AG04449 (cell line): ENCODE data around the gene PKHD1.

ENCODE experiments used
- CTCF ChIA-PET: fragments of 350-600 bp; formaldehyde crosslinking; extraction: SDS; loops from one replicate; lab custom pipeline; 2021; ENCODE audit warnings: antibody characterized with exemption; lab: Yijun Ruan, JAX
- POLR2A ChIA-PET: fragments of 400-600, 350-600 bp; formaldehyde crosslinking; extraction: SDS; loops from one replicate; lab custom pipeline; 2020; ENCODE audit warnings: antibody characterized with exemption, inconsistent platforms; lab: Yijun Ruan, JAX
- DNase-seq: peaks from one replicate; pipeline ENCODE4 v3.0.0-alpha.2; 2010; ENCODE audit warnings: low read depth, low spot score
- H3K4me3 ChIP-seq: 2 replicates; pipeline ENCODE4 v1.5.1; 2011; ENCODE audit warnings: low read depth, mild to moderate bottlenecking, control low read depth, low read length
- TF ChIP-seq, protein P1 (sequence below): IDR thresholded peaks from one replicate; pipeline ENCODE4 v1.5.1; 2011; ENCODE audit warnings: mild to moderate bottlenecking, moderate library complexity, low read length, control low read depth, inconsistent platforms; ENCODE audit not compliant: insufficient read depth; ENCODE audit errors: missing control alignments

The PKHD1 gene

DNA sequence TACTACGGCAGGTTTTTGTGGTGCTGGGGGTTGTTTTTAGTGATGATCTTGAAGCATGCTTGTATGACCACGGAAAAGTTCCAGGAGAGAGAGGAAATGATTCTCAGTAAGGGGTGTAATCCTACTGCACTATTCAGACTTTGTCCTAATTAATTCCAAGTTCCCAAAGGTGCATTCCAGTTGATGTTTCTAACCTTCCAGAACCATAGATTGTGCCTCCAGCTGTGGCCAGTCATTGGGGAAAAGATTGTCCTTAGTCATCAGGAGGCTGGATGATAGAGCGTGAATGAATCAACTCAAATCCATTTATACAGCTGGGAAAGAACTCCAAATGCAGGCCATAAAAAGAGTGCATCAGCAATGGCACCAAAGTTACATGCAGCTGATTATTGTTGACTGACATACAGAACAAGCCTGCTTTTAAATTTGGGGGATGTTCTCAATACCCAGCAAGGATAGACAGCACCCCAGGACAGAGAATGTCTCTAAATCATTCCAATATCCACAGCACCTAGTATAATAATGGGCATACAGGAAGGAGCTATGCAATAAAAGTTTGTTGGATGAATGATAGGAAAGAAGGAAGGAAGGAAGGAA lies 27.8 kb upstream of the PKHD1 start:
- ChIA-PET POLR2A (no interaction called here), CTCF (interaction anchor here (1.1 kb wide), 1 partner anchor 149 kb away, joined by 3 read pairs; no protein-coding TSS in a partner anchor)
- H3K4me3 ChIP-seq = no peak overlapping the region
- TF ChIP-seq, protein P1, sequence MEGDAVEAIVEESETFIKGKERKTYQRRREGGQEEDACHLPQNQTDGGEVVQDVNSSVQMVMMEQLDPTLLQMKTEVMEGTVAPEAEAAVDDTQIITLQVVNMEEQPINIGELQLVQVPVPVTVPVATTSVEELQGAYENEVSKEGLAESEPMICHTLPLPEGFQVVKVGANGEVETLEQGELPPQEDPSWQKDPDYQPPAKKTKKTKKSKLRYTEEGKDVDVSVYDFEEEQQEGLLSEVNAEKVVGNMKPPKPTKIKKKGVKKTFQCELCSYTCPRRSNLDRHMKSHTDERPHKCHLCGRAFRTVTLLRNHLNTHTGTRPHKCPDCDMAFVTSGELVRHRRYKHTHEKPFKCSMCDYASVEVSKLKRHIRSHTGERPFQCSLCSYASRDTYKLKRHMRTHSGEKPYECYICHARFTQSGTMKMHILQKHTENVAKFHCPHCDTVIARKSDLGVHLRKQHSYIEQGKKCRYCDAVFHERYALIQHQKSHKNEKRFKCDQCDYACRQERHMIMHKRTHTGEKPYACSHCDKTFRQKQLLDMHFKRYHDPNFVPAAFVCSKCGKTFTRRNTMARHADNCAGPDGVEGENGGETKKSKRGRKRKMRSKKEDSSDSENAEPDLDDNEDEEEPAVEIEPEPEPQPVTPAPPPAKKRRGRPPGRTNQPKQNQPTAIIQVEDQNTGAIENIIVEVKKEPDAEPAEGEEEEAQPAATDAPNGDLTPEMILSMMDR = no peak
- DNase-seq = no peak

DNA sequence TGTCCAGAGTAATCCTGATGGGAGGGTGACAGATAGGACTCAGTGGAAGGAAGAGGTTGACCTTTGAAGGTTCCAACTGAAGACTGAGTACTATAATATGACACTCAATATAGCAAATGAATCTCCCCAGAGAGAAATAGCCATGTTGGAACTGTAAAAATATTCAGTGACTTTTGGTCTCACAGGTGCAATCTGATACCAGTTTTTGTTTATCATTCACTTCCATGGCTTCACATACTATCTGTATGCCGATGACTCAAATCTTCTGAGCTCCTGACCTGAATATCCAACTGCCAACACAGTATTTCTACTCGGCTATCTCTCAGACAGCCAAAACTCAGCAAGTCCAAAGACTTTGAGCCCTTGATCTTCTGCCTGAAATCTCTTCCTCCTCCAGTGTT lies 21.8 kb upstream of the PKHD1 start:
- DNase-seq = no peak
- TF ChIP-seq, protein P1 = no peak
- no peak overlapping the region for H3K4me3 ChIP-seq
- ChIA-PET CTCF (no interaction called here), POLR2A (no interaction called here)

DNA sequence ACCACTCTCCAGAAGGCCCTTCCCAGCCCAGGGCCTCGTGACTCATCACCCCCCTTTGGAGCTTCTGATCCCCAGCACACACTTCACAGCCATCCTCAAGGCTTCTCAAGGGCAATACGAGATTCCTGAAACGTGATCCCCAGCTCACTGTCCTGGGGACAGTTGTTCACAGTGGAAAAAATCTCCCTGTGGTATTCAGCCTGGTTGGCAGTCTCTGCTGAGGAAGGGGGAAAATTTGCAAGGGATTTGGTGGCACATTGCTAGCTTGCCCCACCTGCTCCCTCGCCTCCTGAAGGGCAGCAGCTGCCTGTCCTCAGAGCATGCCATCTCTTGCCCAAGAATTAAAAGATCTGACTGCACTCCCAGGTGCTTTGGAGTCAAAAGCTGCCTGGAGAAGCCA lies 20.7 kb upstream of the PKHD1 start:
- no peak for DNase-seq
- POLR2A ChIA-PET = no interaction called here
- CTCF ChIA-PET = no interaction called here
- TF ChIP-seq, protein P1 = no peak
- H3K4me3 ChIP-seq = no peak overlapping the region

DNA sequence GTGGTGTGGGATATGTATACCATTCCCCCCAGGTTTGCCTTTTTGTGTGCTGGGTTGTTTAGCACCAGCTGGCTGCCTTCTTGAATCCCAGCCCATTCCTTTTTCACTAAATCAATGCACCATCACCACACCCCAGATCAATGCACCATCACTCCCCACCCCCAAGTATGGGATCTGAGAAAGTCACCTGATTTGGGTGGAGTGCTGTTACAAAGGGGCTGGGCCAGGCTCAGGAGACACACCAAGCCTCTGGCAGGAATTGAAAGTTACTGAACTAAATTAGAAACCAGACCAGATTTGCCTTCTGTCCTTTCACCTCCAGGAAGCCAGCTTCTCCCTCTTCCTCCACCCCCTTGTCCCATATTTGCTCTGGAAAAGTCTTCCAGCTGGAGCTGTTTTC lies 19.6 kb upstream of the PKHD1 start:
- ChIA-PET POLR2A (no interaction called here), CTCF (no interaction called here)
- DNase-seq = no peak
- TF ChIP-seq, protein P1 = no peak
- no peak overlapping the region for H3K4me3 ChIP-seq

DNA sequence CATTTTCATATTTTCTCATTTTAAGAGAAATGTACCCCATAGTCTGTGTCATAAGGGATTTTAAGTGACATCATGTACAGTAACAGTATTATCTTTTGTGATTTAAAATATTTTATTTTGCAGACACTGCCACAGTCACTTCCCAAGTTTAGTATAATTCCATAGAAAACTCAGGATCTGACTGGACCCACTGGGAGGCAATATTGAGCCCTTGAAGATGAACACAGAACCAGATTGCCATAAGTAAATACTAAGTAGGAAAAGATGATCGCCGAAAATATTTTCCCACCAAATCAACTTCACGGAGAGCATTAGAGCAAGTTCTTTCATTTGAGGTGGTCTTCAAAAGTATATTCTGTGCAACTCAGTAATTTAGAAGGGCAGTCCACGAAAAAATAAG lies 17.6 kb upstream of the PKHD1 start:
- DNase-seq = no peak
- TF ChIP-seq, protein P1 = no peak
- CTCF ChIA-PET = no interaction called here
- H3K4me3 ChIP-seq = no peak overlapping the region
- POLR2A ChIA-PET = no interaction called here

DNA sequence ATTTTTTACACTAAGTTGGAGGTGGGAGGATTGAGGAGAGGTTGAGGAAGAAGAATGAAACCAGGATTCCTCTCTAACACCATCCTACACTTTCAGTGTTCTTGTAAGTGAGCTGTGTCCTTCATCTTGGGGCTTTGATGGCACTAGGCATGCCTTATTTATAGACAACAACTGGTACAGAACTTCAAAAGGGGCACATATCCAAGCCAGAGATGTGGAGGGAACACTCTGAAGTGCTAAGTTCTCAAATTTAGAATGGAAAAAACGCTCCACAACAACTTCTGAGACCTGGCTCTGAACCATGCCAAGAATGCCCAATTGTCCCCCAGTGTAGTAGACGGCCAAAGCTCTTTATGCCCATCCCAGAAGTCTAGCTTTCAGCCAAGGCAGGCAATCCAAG lies 16.2 kb upstream of the PKHD1 start:
- ChIA-PET POLR2A (no interaction called here), CTCF (no interaction called here)
- no peak for DNase-seq
- TF ChIP-seq, protein P1 = no peak
- no peak overlapping the region for H3K4me3 ChIP-seq
